NCI-H526 (cell line): Measurements from ENCODE around the gene OSBPL2.
A peak's percentile ranks its signal among the peaks of the same experiment; 100 is the strongest.

Experiments
- DNase-seq, 2 experiments: peaks; one replicate each; lab custom pipeline; 2025; lab: John Stamatoyannopoulos, UW

OSBPL2 gene

DNA sequence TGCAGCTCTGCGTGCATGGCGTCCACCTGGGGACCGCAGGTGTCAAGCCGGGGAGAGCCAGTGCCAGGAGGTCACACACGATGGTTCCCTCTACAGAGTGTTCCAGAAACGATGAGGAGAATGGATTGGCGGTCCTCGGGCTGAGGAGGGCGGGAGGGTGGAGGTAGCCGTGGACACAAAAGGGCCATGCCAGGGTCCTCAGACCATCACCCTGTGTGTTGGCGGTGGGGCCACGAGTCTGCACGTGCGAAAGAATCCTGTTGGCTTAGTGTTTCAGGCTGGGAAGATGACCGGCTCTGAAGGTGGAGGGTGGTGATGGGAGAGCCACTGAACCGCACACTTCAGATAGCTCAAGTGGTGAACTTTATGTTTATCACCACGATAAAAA lies 31.9 kb upstream of the OSBPL2 start:
- DNase-seq, result no peak

DNA sequence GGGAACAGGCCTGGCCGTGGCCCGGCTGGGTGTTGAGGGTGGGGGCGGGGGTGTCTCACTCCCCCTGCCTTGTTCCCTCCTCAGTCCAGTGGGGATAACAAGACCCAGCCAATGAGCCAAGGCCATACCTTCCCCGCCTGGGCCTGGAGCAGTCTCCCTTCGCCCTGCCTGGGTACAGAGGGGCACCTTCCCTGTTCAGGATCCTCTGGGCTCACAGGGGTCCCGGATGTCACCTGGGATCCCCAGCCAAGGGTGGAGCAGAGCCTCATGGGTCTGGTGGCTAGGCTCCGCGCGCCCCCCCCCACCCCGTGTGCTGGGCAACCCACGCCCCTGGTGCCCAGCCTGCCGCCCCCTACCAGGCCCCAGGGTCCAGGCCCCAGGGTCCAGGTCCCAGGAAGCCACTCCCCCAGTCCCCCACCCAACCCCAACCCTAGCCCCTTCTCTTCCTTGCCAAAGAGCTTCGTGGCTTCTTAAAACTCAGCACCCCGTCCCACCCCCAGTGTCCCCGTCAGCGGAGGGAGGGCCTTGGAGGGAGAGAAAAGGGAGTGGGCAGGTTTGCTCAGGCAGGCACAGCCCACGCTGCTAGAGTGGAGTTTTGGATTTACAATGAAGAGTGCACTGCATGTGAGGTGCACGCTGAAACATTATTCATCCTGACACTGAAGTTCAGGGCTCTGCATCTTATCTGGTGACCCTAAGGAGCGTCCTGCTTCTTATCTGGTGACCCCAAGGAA lies 30.1 kb upstream of the OSBPL2 start:
- no peak for DNase-seq

DNA sequence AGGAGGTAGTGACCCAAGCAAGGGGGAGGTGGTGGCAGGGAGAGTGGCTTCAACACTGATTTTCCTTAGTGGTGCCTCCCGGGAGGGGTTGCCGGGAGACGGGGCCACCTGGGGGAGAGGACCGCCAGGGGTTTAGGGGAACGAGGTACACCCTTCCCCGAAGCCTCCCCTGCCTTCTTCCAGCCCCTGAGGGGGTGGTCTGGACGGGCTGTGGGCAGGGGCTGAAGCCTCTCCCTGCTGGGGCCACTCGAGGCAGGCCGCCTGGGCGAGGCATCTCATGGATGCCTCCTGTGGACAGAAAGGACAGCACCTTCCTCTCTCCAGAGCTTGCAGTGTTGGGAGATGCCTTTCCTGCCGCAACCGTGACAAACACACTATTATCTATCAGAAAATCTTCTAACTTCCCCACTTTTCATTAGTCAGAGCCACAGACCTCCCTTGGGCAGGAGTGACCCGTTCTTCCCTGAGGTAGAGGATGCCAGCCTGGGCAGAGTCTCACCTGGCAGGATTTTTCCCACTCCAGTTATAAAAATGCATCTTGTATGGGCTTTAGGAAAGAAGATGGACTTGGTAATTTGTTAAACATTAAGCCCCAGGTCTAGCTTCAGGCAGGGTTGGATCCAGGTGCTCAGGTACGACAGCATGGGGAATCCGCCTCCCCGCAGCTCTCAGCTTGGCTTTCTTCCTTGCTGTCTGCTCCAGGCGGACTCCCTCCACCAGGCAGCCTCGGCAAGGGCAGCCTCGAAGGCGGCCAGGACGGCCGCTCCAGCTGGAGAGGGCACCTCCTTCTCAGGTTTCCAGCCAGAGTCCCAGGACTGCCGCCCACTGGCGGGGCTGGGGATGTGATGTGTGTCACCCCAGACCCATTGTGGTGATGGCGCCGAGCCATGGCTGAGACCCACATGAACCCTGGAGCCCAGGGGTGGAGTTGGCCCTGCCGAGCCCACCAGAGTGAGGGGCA lies 29.2 kb upstream of the OSBPL2 start:
- DNase-seq, result peak in 1 of 2 experiments; percentile 60

DNA sequence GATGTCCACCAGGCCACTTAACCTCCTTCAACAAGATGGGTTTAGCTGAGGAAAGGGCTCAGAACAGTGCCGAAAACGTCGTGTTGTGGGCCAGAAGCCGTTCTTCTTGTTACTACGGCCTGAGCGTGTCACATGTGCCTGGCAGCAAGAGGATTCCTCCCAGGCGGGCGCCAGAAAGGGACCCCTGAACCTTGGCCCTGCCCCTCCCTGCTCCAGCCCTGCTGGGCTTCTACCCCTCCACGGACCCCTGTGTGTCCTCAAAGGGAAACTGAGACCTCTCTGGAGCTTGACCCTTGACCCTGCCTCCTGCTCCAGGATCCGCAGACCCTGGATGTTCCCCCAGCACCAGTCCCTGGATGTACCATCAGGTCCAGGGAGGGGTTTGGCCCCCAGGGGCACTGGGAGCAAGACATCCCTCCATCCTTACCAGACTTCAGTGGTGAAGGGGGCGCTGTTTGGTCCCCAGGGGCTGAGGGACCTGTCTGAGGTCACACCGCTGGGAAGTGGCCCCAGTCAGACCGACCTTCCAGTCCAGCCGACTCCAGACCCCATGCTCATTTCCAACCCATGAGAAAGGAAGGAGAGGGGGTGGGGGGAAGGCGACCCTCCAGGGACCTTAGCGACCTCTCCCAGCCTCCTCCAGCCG lies 28.3 kb upstream of the OSBPL2 start:
- no peak for DNase-seq

DNA sequence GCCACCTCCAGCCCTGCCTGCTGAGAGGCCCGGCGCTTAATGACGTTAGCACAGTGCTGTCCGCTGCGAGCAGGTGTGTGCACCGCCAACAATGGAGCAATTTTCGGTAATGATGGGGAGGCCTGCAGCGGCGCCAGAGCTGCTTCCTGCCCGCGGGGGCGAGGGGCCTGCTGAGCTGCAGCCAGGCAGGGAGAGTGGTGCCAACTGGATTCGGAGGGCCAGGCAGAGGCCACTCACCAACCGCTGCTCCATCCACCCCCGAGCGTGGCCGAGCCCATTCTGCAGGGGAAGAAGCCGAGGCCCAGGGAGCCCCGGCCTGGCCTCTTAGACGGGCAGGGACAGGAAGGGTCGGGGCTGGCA lies 27.8 kb upstream of the OSBPL2 start:
- DNase-seq, result peak in 1 of 2 experiments; percentile 62

DNA sequence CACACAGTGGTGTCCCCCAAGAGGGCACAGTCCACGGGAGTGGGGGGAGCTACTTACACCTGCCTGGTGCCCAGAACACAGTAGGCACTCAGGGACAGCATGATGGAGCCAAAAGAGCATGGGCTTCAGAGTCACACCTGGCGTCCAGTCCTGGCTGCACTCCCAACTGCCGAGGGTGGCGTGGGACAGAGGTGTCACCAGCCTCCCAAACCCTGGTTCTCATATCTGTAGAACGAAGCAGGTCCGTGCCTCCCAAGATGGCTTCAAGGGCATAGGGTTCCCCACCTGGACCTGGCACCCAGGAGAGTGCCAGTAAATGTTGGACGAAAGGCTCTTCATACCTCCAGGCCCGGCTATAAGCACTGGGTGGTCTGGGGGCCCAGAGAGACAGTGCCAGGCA lies 27.1 kb upstream of the OSBPL2 start:
- no peak for DNase-seq

DNA sequence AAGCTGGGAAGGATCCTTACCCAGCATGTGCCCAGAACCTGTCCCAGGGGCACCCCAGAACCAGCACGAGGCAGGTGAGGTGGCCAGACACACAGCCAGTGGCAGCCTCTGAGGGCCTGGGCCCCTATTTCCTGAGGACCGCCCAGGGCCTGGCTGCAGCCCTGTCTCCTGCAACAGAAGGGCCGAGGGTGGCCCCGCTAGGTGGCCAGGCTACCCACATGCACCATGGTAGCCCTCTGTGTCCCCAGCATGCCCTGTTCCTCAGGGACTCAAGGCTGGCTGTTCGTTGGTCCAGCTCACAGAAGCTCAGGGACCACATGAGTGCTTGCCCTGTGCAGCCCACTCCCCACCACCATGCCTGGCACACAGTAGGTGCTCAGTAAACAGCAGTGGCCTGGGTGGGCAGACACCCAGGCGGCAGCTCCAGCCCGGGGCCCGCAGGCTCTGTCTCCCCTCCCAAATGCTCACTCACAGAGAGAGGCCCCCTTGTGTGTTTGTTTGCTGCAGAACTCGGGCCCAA lies 26.5 kb upstream of the OSBPL2 start:
- no peak for DNase-seq

DNA sequence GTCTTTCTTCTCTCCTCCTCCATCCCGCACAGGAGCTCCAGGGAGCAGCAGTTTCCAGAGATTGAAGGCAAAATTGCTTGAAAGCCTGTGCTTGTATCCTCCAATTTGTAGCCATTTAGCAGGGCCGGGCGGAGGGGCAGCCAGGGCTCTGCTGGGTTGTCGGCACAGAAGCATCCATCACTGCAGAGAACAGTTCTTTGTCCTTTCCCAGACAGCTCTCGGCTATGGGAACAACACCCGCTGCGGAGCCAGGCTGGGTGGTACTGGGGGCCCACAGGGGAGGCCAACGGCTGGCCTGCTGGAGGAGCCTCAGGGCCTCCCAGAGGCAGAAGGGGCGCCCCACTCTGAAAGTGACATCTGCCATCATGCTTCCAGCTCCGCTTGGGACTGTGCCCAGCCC lies 26.0 kb upstream of the OSBPL2 start:
- peak in 1 of 2 experiments; percentile 29 for DNase-seq

DNA sequence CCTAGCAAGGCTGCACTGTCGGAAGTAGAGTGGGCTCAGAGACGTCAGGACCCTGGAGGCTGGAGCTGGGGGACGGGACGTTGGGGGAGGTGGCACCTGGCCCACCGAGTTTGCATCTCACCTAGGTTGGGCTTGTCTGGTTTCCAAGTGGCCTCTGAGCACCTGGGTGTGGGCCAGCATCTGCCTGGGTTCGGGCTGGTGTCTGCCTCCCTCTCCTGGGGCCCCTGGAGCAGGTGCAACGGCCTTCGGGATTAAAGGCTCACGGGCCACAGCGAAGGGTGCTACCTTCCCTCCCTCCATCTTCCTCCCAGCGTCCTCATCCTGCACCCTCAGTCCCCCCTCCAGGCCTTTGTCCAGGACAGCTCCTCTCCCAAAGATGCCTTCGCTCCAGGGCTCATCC lies 24.3 kb upstream of the OSBPL2 start:
- DNase-seq, result peak in 1 of 2 experiments; percentile 79

DNA sequence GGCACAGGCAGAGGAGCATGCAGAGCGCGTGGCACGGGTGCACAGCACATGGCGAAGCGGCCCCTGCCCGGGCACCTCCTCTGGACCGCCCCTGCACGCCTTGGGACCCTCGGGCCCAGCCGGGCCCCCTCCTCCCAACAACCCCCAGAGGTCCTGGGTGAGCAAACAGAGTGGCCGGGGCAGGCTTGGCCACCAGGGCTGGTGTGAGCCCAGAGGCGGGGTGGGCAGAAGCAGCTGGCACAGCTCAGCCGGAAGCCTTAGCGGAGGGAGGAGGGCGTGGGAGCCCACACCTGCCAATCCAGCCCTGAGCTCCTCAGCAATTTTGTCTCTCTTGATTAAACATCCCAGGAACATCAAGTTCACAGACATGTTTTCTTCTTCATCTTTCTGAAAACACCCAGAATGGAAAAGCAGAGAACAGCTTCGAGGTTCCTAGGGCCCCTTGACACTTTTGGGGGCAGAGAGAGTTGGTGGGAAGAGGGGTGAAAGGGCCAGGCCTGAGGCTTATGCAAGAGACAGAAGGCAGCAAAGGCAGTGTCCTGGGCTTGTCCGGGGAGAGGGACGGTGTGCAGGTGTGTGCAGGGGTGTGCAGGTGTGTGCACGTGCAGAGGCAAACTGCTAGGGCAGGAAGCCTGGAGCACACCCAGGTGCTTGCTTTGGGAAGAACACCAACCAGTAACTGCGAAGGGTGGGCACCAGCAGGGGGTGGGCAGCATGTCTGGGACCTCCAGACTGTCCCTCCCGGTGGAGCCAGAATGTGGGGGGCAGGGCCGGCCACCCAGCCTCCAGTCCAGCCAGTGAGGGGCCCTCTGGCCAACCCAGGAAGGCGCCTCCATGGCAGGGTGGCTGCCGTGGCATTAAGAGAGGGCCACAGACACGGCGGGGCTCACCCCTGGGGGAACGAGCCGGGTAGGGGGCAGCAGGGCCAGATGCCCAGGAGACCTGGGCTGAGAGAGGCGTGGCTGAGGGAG lies 23.0 kb upstream of the OSBPL2 start:
- no peak for DNase-seq

DNA sequence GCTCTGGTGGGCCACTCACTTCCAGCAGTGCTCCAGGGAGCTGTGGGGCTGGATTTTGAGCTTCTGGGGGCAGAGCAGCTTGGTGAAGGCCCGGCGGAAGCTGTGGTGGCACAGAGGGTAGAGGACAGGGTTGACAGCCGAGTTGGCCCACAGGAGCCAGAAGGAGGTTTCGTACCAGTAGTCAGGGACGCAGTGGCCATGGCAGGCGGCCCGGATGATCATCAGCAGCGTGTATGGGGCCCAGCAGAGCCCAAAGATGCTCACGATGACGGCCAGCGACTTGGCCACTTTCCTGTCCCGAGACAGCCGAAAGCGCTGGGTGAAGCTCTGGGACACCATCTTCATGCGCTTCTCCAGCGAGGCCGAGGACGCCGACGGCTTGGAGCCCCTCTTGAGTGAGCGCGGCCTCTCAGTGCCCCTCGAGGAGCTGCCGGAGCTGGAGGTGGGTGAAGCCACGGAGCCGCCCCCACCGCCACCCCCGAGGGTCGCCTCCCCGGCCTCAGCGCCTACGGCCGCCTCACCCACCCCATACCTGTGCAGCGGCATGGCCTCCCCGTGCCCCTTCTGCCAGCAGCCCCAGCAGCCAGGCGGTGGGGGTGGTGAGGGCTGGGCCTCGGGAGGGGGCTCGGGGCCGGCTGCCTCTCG lies 22.2 kb upstream of the OSBPL2 start:
- no peak for DNase-seq

DNA sequence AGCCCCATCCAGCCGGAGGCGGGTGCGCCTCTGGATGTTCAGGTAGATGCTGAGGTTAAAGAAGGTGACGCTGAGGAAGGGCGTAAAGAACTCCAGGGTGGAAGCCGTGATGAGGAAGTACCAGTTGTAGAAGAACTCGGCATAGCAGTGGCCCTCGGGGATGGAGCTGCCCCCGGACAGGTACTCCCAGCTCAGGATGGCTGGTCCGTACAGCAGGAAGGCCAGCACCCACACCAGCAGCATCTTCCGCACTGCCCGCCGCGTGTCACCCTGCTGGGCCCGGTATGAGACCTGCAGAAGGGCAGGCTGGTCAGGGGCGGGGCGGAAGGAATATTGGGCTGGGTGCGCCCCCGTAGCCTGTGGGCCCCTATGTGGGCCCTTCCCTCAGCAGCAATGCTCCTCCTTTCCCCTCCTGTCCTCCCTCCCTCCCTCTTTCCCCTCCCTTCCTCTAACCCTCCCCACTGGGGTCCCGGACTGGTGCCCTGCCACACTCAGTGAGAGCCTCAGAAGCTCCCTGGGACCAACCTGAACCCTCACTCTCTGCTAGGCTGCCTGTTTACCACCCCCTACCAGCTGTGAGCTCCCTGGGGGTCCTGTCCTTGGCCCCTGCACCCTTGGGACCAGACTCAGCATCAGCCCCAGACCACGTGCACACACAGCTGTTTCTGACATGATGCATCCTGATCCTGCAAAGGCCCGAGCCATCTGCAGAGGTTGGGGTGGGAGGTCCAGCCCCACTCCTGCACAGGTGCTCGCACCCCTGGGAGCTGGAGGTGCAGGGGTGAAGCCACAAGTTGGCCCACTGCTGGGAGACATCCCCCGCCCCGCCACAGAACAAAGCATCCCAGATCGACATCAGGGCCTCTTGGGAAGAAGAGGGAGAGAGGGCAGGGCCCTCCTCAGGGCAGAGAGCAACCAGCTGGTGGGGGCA lies 21.4 kb upstream of the OSBPL2 start:
- DNase-seq, result no peak

DNA sequence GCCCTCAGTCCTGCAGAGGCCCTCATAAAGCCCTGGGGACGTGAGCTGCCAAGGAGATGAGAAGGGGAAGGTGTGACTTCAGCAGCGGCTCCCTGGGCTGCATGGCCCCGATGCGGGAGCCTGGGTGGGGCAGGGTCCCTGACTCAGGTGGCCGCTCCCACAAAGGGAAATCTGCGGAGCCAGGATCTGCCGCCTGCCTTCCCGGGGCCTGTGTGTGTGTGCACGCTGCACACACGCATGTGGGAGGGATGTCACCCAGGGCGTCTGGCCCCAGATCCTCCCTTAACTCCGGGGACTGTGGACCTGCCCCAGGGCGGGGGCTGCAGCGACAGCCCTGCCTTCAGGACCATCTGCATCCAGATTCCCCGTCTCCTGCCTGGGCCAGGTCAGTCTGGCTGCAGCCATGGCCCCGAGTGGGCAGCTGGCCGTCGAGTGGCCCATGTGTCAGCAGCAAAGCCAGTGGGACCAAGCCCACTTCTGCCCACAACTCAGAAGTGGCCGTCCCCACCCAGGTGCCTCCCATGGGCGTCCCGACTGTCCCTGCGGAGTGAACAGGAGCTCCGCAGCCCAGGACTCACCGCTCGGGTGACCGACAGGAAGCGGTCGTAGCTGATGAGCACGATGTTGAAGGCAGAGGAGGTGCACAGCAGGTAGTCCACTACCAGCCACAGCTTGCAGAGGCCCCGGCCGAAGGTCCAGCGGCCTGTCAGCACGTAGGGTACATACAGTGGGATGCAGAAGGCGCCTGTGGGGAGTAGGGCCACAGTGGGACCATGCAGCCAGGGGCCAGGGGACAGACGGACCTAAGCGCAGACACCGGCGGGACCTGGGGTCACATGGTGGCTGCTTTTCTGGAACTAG lies 20.2 kb upstream of the OSBPL2 start:
- no peak for DNase-seq

DNA sequence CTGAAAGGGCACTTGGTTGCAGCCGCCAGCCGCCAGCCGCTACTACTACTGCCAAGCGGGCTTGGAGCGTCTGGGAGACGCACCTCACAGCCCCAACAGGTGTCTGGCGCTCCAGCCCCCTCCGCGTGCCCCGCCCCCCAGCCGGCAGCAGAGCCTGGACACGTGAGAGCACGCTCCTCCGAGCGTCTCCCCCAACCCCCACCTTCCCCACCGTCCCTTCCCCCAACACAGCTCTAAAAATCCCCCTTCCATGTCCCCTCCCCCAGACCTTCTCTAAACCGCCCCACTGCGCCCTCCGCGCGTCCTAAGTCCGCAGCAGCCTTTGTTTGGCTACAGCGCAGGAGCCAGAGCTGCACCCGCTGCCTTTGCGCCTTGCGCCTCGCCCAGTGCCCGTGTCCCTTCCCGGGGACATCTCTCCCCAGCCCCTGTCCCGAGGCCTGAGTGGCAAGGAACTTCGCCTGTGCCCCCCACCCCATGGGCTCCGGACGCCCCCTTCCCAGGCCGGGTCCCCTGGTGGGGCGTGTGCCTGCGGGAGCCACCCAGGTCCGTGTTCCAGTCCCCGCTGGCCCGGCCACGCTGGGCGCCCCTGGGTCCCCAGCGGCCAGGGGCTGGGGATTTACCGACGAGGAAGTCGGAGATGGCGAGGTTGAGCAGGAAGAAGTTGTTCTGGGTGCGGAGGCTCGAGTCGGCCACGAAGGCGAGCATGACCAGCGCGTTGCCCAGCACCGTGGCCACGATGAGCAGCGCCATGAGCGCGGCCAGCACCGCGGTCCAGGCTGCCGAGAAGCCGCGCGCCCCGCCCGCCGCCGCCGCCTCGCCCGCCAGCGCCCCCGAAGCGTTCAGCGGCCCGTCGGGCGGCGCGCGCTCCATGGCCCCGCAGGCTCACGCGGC lies 19.0 kb upstream of the OSBPL2 start:
- peak in 1 of 2 experiments; percentile 91 for DNase-seq

DNA sequence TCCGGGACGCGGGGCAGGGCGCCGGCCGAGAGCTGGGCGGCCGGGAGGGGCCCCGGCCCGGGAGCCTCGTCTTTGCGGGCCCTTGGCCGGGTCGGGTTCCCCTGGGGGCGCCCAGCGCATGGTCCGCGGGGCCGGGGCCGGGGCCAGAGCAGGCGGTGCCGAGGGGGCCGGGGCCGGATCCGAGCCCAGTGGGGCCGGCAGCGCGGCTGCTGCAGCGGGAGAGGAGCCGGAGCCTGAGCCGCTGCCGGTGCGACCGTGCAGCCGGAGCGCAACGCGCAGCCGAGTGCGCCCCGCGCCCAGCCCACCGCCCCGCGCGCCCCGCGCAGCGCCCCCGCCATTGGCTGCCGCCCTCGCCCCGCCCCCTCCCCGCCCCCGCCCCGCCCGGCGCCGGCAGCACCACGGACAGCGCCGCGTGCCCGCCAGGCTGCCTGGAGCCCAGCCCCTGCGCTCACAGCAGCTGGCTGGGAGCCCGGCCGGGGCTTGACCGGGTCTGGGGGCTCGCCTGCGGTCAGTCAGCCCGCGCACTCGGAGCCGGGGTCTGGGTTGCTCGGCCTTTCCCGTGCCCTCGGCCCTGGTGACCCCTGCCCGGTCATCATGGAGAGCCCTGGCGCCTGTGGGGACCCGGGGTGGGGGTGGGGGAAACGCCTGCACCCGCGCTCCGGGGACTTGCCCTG lies 18.2 kb upstream of the OSBPL2 start, which contains the start of gene HRH3:
Gene HRH3 (minus strand): TSS at position 287 of the 674 bp plus-strand sequence. CDS start 308 bp downstream, outside the sequence.
- DNase-seq, result peak in 1 of 2 experiments; percentile 83

DNA sequence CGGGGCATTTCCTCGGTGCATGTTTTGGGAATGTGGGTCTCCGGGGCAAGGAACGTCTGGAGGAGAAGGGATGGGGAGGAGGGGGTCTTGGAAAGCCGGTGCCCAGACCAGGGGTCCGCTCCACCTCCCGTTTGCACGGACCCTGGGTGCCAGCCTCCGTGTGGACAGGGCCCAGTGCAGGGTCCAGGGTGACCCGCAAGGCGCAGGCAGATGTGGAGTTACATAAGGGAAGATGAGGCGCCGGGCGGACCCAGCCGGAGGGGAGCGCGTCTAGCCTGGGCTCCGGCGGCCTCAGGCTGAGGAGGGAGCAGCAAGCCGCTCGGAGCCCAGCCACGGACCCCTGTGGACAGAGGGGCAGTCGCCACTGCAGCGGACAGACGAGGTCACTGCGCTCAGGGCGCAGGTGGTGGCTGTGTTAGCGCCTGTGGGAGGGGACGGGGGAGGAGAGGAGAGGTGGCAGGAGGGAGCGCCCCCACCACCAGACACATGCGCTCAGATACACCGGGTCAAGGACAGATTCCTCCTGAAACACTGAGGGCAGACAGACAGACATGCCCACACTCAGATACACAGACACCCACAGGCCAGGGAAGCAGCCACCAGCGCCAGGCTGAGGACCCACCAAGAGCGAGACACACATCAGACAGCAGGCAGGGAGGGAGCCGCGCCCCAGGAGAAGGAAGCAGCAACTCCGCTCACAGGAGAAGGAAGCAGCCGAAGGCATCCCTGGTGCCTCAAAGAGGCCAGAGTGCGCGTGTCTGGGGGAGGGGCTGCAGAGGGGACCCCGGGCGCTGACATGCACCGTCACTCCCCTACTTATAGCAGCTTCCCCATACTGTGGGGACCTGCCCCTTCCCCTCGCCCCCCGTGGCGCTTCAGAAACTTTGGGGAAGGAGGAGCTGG lies 17.4 kb upstream of the OSBPL2 start:
- peak in 1 of 2 experiments; percentile 58 for DNase-seq
